GM18507 (cell line): ENCODE data around the gene KCNC3.
"Not testable (repeated sequence)": the region's sequence is repeated elsewhere in the genome, so short reads cannot be mapped to it uniquely, and the experiment has no call there.

ENCODE experiments used
- DNase-seq: peaks from one replicate; pipeline ENCODE4 v3.0.0; 2011; ENCODE audit warnings: low read depth; ENCODE audit not compliant: insufficient read length; ENCODE audit errors: extremely low spot score
- FAIRE-seq: peaks from 2 replicates; lab custom pipeline; 2011; peaks lifted over from hg19 to GRCh38; lab: Jason Lieb, UNC

The KCNC3 gene

GRCh38 chr19:50357178-50358100 lies 28.3 kb upstream of the KCNC3 start:
- DNase-seq (no peak), FAIRE-seq (peak; percentile 98)

- DNase-seq = no peak
- FAIRE-seq = no peak
Observed at GRCh38 chr19:50356691-50357177, 27.6 kb upstream of the KCNC3 start.

- not testable (repeated sequence) for DNase-seq, FAIRE-seq
Observed at GRCh38 chr19:50353487-50353880, 24.3 kb upstream of the KCNC3 start.

GRCh38 chr19:50352242-50352641 lies 23.1 kb upstream of the KCNC3 start:
- DNase-seq (no peak), FAIRE-seq (no peak)

GRCh38 chr19:50349277-50350057 lies 20.3 kb upstream of the KCNC3 start:
- DNase-seq (no peak), FAIRE-seq (no peak)

- not testable (repeated sequence) for DNase-seq
- FAIRE-seq = peak; percentile 96
Observed at GRCh38 chr19:50347089-50347581, 18.0 kb upstream of the KCNC3 start.

- no peak for DNase-seq
- FAIRE-seq = peak; percentile 98
Observed at GRCh38 chr19:50344661-50345318, 15.6 kb upstream of the KCNC3 start.

- DNase-seq = no peak
Observed at GRCh38 chr19:50341091-50341564, 12.0 kb upstream of the KCNC3 start.

GRCh38 chr19:50340331-50340730 lies 11.2 kb upstream of the KCNC3 start:
- FAIRE-seq (no peak), DNase-seq (no peak)

More at GRCh38 chr19:50341091-50341564, 12.0 kb upstream of the KCNC3 start:
- peak; percentile 96 for FAIRE-seq

- DNase-seq, FAIRE-seq: not testable (repeated sequence)
Observed at GRCh38 chr19:50337031-50337430, 7.9 kb upstream of the KCNC3 start.

GRCh38 chr19:50334741-50335421 lies 5.7 kb upstream of the KCNC3 start:
- no peak for DNase-seq
- FAIRE-seq = no peak

GRCh38 chr19:50333737-50334617 lies 4.8 kb upstream of the KCNC3 start:
- no peak for FAIRE-seq
- DNase-seq = no peak

- DNase-seq = peak; percentile 67
- FAIRE-seq = peak; percentile 92
Observed at GRCh38 chr19:50333235-50333736, 4.1 kb upstream of the KCNC3 start.

- no peak for DNase-seq
- FAIRE-seq = no peak
Observed at GRCh38 chr19:50332244-50333038, 3.3 kb upstream of the KCNC3 start.

- no peak for FAIRE-seq
- DNase-seq = no peak
Observed at GRCh38 chr19:50331994-50332243, 2.7 kb upstream of the KCNC3 start.

- peak; percentile 51 for FAIRE-seq
- no peak for DNase-seq
Observed at GRCh38 chr19:50331221-50331993, 2.2 kb upstream of the KCNC3 start.
